Activated T-cell treated with anti-CD3 and anti-CD28 coated beads, Interleukin-2, amount 50 U/mL, for 4 hours (primary cell): ENCODE results near the gene SELENOM. TPM values are rescaled to one million over a fixed set of nuclear protein-coding genes. Genes with fewer than 3 reads are reported as not detected.
A peak's percentile ranks its signal among the peaks of the same experiment; 100 is the strongest.

Experiments used
- ATAC-seq, 2 donors: fragments of 200-7000 bp; cut with Tn5 transposase; one replicate each; pipeline ENCODE4 v1.10.0; 2021
- DNase-seq: peaks from one replicate; pipeline ENCODE4 v3.0.0-alpha.2; 2020
- H3K27me3 Mint-ChIP-seq: one replicate; pipeline ENCODE4 v1.8.0; 2021; ENCODE audit warnings: low read depth, mixed read lengths
- H3K36me3 Mint-ChIP-seq: one replicate; pipeline ENCODE4 v1.8.0; 2022; ENCODE audit warnings: mixed read lengths; ENCODE audit not compliant: insufficient read depth
- H3K4me1 Mint-ChIP-seq: one replicate; pipeline ENCODE4 v1.8.0; 2021; ENCODE audit warnings: low read depth, mixed read lengths
- H3K4me3 Mint-ChIP-seq: one replicate; pipeline ENCODE4 v1.8.0; 2021; ENCODE audit warnings: mild to moderate bottlenecking, moderate library complexity, mixed read lengths
- H3K9me3 Mint-ChIP-seq: one replicate; pipeline ENCODE4 v1.8.0; 2021; ENCODE audit warnings: mixed read lengths
- total RNA-seq, 3 donors: library from RNA; stranded (reverse); gene quantifications; one replicate each; pipeline ENCODE4 v1.2.1, GENCODE V29; 2021

The SELENOM gene
- total RNA-seq, 3 donors from 2014 or later = 8.1 to 19.2 (median 12.1) TPM

- H3K4me1 Mint-ChIP-seq = no peaks in the 10 kb centered on the region
- DNase-seq = no peak
- H3K36me3 Mint-ChIP-seq = no peaks in the 10 kb centered on the region
- no peak for ATAC-seq
- H3K9me3 Mint-ChIP-seq = no peaks in the 10 kb centered on the region
- H3K27me3 Mint-ChIP-seq = no peaks in the 10 kb centered on the region
- no peak overlapping the region for H3K4me3 Mint-ChIP-seq
Observed at GRCh38 chr22:31096657-31097279, 10.6 kb downstream of the SELENOM start.

- no peak for DNase-seq
- Mint-ChIP-seq H3K4me3 (no peak overlapping the region), H3K36me3 (no peaks in the 10 kb centered on the region), H3K4me1 (no peaks in the 10 kb centered on the region), H3K9me3 (no peaks in the 10 kb centered on the region), H3K27me3 (no peaks in the 10 kb centered on the region)
- ATAC-seq = no peak
Observed at GRCh38 chr22:31095637-31096249, 11.6 kb downstream of the SELENOM start.

- Mint-ChIP-seq H3K27me3 (no peaks in the 10 kb centered on the region), H3K4me3 (no peak overlapping the region), H3K36me3 (no peaks in the 10 kb centered on the region), H3K4me1 (no peaks in the 10 kb centered on the region), H3K9me3 (no peaks in the 10 kb centered on the region)
- no peak for DNase-seq
- ATAC-seq = no peak
Observed at GRCh38 chr22:31094741-31095140, 12.6 kb downstream of the SELENOM start.

- DNase-seq (no peak), ATAC-seq (no peak)
- Mint-ChIP-seq H3K36me3 (no peaks in the 10 kb centered on the region), H3K27me3 (no peaks in the 10 kb centered on the region), H3K4me1 (no peaks in the 10 kb centered on the region), H3K9me3 (no peaks in the 10 kb centered on the region), H3K4me3 (no peak overlapping the region)
Observed at GRCh38 chr22:31094021-31094551, 13.3 kb downstream of the SELENOM start.

- DNase-seq (no peak), ATAC-seq (no peak)
- H3K9me3 Mint-ChIP-seq = no peaks in the 10 kb centered on the region
- H3K27me3 Mint-ChIP-seq = no peaks in the 10 kb centered on the region
- H3K4me1 Mint-ChIP-seq = no peaks in the 10 kb centered on the region
- no peak overlapping the region for H3K4me3 Mint-ChIP-seq
- H3K36me3 Mint-ChIP-seq = no peaks in the 10 kb centered on the region
Observed at GRCh38 chr22:31093086-31093850, 14.1 kb downstream of the SELENOM start.

GRCh38 chr22:31092161-31092560 lies 15.2 kb downstream of the SELENOM start:
- no peaks in the 10 kb centered on the region for H3K4me1 Mint-ChIP-seq
- H3K36me3 Mint-ChIP-seq = no peaks in the 10 kb centered on the region
- H3K9me3 Mint-ChIP-seq = no peaks in the 10 kb centered on the region
- no peak for DNase-seq
- no peaks in the 10 kb centered on the region for H3K27me3 Mint-ChIP-seq
- H3K4me3 Mint-ChIP-seq = no peak overlapping the region
- ATAC-seq = no peak

- Mint-ChIP-seq H3K36me3 (no peaks in the 10 kb centered on the region), H3K9me3 (no peaks in the 10 kb centered on the region), H3K27me3 (no peaks in the 10 kb centered on the region), H3K4me1 (no peaks in the 10 kb centered on the region), H3K4me3 (no peak overlapping the region)
- DNase-seq (no peak), ATAC-seq (no peak)
Observed at GRCh38 chr22:31091106-31091975, 16.0 kb downstream of the SELENOM start.

- Mint-ChIP-seq H3K4me1 (no peaks in the 10 kb centered on the region), H3K27me3 (no peaks in the 10 kb centered on the region), H3K4me3 (no peak overlapping the region), H3K36me3 (no peaks in the 10 kb centered on the region), H3K9me3 (no peaks in the 10 kb centered on the region)
- ATAC-seq (no peak), DNase-seq (no peak)
Observed at GRCh38 chr22:31090217-31091085, 16.9 kb downstream of the SELENOM start.

GRCh38 chr22:31089160-31090100 lies 17.9 kb downstream of the SELENOM start:
- ATAC-seq (no peak), DNase-seq (peak; percentile 27)
- Mint-ChIP-seq H3K4me3 (no peak overlapping the region), H3K36me3 (no peaks in the 10 kb centered on the region), H3K27me3 (no peaks in the 10 kb centered on the region), H3K9me3 (no peaks in the 10 kb centered on the region), H3K4me1 (peaks cover 1% of the 10 kb centered on the region)

- no peaks in the 10 kb centered on the region for H3K36me3 Mint-ChIP-seq
- ATAC-seq (no peak), DNase-seq (no peak)
- H3K9me3 Mint-ChIP-seq = no peaks in the 10 kb centered on the region
- H3K27me3 Mint-ChIP-seq = no peaks in the 10 kb centered on the region
- H3K4me1 Mint-ChIP-seq = peaks cover 11% of the 10 kb centered on the region
- H3K4me3 Mint-ChIP-seq = no peak overlapping the region
Observed at GRCh38 chr22:31088233-31088986, 19.0 kb downstream of the SELENOM start.

- no peak for DNase-seq
- no peak overlapping the region for H3K4me3 Mint-ChIP-seq
Observed at GRCh38 chr22:31087744-31088215, 19.6 kb downstream of the SELENOM start.

More at GRCh38 chr22:31087744-31088215, 19.6 kb downstream of the SELENOM start:
- no peaks in the 10 kb centered on the region for H3K36me3 Mint-ChIP-seq
- H3K9me3 Mint-ChIP-seq = no peaks in the 10 kb centered on the region
- no peaks in the 10 kb centered on the region for H3K27me3 Mint-ChIP-seq
- peaks cover 17% of the 10 kb centered on the region for H3K4me1 Mint-ChIP-seq
- ATAC-seq = no peak
